ENCODE data around the gene C2orf72. TPM values are rescaled to one million over a fixed set of nuclear protein-coding genes. Genes with fewer than 3 reads are reported as not detected.
A peak's percentile ranks its signal among the peaks of the same experiment; 100 is the strongest.

The C2orf72 gene
- total and polyA plus RNA-seq, 2 of the 13 experiments (the other 11 are each of a cell fraction or from before 2014, with no cell fraction given), result 147 to 203 TPM

GRCh38 chr2:231068525-231069222, 31.4 kb downstream of the C2orf72 start (continued):
- TF ChIP-seq ZHX1 (CRISPR knock-in tag; IDR thresholded peaks at IDR 0.05; ENCODE audit: low read depth) (no peak), ZNF609 (CRISPR knock-in tag; IDR thresholded peaks at IDR 0.05; ENCODE audit: borderline replicate concordance) (0 out of 2 replicates have a peak, but pooled peaks have one; percentile 46), AHR (CRISPR knock-in tag; IDR thresholded peaks at IDR 0.05) (no peak), HMGXB4 (CRISPR knock-in tag; IDR thresholded peaks at IDR 0.05; ENCODE audit: borderline replicate concordance in 1 of 2, low read depth in 1 of 2) (no peak), KDM1A (CRISPR knock-in tag; IDR thresholded peaks at IDR 0.05) (no peak), CEBPG (CRISPR knock-in tag; IDR thresholded peaks at IDR 0.05) (peak; percentile 85), MIER3 (CRISPR knock-in tag; IDR thresholded peaks at IDR 0.05; ENCODE audit: borderline replicate concordance) (peak; percentile 77; the same call in 1 of the 2 replicates), ZNF616 (CRISPR knock-in tag; IDR thresholded peaks at IDR 0.05; ENCODE audit: low read depth) (no peak), NCOA2 (CRISPR knock-in tag; IDR thresholded peaks at IDR 0.05) (0 out of 2 replicates have a peak, but pooled peaks have one; percentile 33), NR2C2 (CRISPR knock-in tag; IDR thresholded peaks at IDR 0.05; ENCODE audit: borderline replicate concordance) (0 out of 2 replicates have a peak, but pooled peaks have one; percentile 2), ZBTB42 (CRISPR knock-in tag; IDR thresholded peaks at IDR 0.05) (no peak), TCF7L2 (IDR thresholded peaks at IDR 0.05; ENCODE audit: low read depth, low read length) (no peak)
- TF ChIP-seq, protein P1, sequence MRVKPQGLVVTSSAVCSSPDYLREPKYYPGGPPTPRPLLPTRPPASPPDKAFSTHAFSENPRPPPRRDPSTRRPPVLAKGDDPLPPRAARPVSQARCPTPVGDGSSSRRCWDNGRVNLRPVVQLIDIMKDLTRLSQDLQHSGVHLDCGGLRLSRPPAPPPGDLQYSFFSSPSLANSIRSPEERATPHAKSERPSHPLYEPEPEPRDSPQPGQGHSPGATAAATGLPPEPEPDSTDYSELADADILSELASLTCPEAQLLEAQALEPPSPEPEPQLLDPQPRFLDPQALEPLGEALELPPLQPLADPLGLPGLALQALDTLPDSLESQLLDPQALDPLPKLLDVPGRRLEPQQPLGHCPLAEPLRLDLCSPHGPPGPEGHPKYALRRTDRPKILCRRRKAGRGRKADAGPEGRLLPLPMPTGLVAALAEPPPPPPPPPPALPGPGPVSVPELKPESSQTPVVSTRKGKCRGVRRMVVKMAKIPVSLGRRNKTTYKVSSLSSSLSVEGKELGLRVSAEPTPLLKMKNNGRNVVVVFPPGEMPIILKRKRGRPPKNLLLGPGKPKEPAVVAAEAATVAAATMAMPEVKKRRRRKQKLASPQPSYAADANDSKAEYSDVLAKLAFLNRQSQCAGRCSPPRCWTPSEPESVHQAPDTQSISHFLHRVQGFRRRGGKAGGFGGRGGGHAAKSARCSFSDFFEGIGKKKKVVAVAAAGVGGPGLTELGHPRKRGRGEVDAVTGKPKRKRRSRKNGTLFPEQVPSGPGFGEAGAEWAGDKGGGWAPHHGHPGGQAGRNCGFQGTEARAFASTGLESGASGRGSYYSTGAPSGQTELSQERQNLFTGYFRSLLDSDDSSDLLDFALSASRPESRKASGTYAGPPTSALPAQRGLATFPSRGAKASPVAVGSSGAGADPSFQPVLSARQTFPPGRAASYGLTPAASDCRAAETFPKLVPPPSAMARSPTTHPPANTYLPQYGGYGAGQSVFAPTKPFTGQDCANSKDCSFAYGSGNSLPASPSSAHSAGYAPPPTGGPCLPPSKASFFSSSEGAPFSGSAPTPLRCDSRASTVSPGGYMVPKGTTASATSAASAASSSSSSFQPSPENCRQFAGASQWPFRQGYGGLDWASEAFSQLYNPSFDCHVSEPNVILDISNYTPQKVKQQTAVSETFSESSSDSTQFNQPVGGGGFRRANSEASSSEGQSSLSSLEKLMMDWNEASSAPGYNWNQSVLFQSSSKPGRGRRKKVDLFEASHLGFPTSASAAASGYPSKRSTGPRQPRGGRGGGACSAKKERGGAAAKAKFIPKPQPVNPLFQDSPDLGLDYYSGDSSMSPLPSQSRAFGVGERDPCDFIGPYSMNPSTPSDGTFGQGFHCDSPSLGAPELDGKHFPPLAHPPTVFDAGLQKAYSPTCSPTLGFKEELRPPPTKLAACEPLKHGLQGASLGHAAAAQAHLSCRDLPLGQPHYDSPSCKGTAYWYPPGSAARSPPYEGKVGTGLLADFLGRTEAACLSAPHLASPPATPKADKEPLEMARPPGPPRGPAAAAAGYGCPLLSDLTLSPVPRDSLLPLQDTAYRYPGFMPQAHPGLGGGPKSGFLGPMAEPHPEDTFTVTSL (CRISPR knock-in tag; IDR thresholded peaks at IDR 0.05; ENCODE audit: borderline replicate concordance), result 0 out of 2 replicates have a peak, but pooled peaks have one; percentile 51

All from HepG2 (cell line).